Uterus (tissue), 2 donors: ENCODE results near the gene PLPP7.

Experiments used
- CTCF ChIP-seq, 4 experiments: fragments of 200-600 bp in 2 of 4; fragments of 450-650 bp in 2 of 4; sonication (generic) in 2 of 4; IDR thresholded peaks; one replicate each; pipeline ENCODE4 v1.5.1; 2016 to 2019; ENCODE audit warnings: antibody characterized with exemption in 4 of 4, mild to moderate bottlenecking in 2 of 4, moderate library complexity in 1 of 4
- POLR2A ChIP-seq, 2 donors: fragments of 450-650 bp; IDR thresholded peaks; one replicate each; pipeline ENCODE4 v1.6.1; 2016; ENCODE audit warnings: antibody characterized with exemption in 2 of 2, mild to moderate bottlenecking in 1 of 2, moderate library complexity in 1 of 2

- no peak for TF ChIP-seq CTCF (IDR thresholded peaks at IDR 0.05)
- TF ChIP-seq POLR2A (IDR thresholded peaks at IDR 0.05) = no peak
These were observed 12.1 kb upstream of the PLPP7 start for GRCh38 chr9:131277287-131277909.
